Measurements from ENCODE around the gene RP2.
A peak's percentile ranks its signal among the peaks of the same experiment; 100 is the strongest.

RP2 gene

GRCh38 chrX:46849933-46850332 is 13.1 kb downstream of the RP2 start:
- DNase-seq, result no peak

DNA sequence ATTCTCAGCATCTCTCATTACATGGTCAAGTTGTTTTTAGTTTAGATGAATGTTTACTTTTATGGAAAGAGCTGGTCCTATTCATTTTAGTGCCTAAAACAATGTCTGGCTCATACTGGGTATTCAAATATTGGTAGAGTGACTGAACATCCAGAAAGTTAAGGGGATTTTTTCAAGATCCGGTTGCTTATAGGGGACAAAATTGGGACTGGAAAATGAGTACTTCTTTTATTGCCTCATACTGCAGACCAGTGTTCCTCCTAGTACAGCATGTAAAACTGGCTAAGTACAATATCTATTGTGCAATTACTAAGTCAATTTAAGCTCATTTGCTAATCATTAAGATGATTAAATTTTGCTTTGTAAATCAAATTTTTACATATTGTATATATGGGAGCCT is 13.9 kb downstream of the RP2 start:
- DNase-seq, result no peak

DNA sequence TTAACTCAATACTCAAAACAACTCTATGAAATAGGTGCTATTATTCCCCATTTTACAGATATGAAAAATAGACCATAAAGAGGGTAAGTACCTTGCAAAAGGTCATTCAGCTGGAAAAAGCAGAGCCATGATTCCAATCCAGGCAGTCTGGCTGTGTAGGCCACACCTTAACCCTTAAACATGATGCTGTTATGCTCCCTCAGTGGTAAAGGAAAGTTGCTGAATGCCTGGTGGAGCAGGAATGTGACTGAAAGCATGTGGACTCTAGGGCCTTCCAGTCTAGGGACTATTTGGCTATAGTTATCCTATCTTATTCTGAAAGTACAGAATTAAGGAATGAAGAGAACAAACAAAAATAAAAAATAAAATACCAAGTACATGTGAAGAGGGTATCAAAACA is 19.6 kb downstream of the RP2 start:
- DNase-seq, result no peak

DNA sequence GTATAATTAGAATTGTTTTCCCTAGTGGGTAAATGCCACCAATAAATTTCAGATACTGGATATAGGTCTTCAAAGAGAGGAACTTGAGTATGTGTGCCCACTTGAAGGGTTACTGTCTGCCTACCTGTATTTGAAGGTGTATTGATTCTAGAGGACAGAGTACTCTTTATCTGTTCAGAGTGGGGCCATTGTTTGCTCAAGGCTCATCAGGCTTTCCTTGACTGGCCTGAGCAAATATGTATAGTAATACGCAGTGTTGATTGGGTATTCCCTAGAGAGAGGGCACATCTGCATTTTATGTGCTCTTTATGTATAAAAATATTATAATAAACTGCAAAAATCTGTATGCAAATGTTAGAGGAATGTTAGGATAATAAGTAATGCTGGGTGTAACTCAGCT is 23.7 kb downstream of the RP2 start:
- no peak for DNase-seq

- DNase-seq, result no peak
Measured at GRCh38 chrX:46863072-46863471, 26.2 kb downstream of the RP2 start.

DNA sequence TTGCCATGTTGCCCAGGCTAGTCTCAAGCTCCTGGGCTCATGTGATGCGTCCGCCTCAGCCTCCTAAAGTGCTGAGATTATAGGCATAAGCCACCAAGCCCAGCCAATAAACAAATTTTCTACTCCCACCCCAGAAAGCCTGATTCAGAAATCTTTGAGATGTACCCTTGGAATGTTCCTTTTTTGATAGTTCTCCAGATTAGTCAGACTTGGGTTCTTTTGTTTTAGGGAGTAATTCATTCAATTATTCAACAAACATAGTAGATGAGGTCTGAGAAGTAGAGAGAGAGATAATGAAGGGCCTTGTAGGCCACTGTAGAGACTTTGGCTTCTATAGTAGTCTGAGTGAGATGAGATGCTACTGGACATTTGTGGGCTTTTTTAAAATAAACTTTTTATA is 27.8 kb downstream of the RP2 start:
- no peak for DNase-seq

GRCh38 chrX:46865281-46865680 is 28.4 kb downstream of the RP2 start:
- DNase-seq, result no peak

DNA sequence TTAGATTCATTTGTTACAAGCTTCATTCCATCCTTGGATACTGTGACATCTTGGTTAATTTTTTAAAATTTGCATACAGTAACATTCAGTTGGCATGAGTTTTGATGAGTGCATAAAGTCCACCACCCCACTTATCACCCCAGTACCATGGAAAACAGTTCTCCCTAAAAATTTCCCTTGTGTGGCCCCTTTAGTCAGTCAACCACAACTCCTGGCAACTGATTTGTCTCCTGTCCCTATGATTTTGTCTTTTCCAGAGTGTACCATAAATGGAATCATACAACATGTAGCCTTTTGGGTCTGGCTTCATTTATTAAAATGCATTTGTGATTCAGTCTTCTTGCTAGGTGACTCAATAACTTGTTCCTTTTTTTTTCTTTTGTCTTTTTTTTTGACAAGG is 29.9 kb downstream of the RP2 start:
- DNase-seq, result no peak

GRCh38 chrX:46873746-46874145 is 36.9 kb downstream of the RP2 start:
- no peak for DNase-seq

DNA sequence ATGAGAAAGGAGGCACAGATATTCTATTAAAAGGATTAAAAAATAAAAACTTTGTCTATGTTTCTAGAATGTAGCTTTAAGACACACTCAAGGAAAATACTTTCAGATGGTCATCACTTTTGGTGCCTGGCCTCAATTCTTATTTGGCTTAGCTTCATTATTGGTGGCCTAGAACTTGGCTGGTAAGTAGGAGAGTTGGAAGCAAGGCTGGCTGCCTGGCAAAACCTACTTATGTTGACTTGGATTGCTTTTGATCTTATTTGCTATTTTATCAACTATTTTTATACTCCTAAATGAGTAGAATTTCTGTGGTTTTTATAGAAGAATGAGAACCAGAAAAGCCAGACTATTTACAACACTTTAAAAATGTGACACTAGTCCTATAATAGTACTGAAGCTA is 40.1 kb downstream of the RP2 start:
- no peak for DNase-seq

DNA sequence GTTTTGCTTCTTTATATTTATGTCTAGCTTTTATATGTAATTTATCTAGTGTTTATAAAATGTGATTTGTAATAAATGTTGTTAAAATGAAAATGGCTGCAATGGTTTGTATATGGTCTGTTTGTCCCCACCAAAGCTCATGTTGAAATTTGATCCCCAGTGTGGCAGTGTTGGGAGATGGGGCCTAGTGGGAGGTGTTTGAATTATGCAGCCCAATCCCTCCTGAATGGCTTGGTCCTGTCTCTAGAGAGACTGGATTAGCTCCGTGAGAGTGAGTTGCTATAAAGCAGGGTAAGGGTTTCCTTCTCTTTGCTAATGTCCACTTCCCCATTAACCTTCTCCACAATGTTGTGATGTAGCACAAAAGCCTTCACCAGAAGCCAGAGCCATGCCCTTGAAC is 45.4 kb downstream of the RP2 start:
- DNase-seq, result no peak

DNA sequence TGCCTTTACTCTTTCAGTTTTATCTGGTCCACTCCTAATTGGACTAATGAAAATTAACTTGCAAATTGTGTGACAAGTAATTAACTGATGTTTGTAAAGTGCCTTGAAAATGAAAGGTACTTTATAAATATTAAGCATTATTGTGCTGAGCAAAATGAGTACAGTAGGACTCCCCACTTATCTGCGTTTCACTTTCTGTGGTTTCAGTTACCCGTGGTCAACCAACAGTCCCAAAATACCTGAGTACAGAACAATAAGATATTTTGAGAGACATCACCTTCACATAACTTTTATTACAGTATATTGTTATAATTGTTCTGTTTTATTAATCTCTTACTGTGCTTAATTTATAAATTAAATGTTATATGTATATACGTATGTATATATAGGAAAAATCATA is 48.0 kb downstream of the RP2 start:
- DNase-seq, result no peak

DNA sequence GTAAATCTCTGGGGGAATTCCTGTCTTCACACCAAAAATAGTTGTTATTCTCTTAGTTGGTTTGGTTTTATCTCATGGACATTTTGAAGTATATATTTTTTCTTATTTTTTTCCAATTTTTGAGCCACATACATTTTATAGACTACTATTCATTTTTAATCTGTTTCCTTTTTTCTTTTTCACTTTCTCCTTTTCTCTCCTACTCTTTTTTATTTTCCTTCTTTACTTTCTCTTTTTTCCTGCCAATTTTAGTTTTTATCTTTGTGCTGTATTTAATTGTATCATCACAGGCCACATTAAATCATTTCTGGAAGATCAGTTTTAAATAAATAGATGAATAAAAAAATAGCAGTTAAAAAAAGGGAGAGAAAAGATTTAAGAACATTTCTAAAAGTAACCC is 61.4 kb downstream of the RP2 start:
- no peak for DNase-seq

DNA sequence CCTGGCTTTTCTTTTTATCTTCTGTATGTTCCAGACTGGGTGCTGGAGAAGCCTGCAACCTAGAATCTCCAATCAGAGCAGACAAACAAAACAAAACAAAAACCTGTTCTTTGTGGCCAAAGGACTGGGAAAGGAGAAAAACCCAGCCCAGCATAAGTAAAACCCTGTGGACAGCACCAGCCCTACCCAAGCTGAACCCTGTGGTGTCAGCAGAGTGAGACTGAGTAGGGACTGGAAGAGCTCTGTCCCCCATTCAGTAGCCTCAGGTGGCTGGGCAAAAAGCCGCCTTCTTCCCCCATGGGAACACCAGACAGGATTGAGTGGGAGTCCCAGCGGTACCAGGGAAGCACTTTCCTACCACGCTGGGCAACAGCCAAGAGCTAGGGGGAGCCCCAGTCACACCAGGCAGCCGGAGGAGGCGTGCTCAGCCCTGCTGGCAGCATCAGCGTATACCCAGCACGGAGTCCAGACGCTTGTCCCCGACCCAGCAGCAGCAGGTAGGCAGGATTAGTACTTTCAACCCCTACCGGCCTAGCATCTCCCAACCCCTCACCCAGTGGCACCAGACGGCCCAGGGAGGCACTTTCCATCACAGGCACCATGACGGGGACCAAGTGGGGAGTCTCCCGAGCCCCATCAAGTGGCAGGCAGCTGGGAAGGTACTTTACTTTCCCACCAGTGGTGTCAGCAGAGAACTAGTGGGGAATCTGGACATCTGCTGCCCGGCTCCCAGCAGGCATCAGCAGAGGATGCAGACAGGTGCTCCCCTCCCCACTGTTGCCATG is 66.8 kb downstream of the RP2 start:
- peak; percentile 29 for DNase-seq

GRCh38 chrX:46904626-46905025 is 67.8 kb downstream of the RP2 start:
- DNase-seq, result no peak

- no peak for DNase-seq
Measured at GRCh38 chrX:46910415-46910814, 73.6 kb downstream of the RP2 start.

- DNase-seq, result no peak
Measured at GRCh38 chrX:46912098-46912602, 75.3 kb downstream of the RP2 start, which contains the start of gene JADE3. JADE3 (plus strand) TSS chrX:46912421; CDS start chrX:46984895, 72,474 bp downstream.

DNA sequence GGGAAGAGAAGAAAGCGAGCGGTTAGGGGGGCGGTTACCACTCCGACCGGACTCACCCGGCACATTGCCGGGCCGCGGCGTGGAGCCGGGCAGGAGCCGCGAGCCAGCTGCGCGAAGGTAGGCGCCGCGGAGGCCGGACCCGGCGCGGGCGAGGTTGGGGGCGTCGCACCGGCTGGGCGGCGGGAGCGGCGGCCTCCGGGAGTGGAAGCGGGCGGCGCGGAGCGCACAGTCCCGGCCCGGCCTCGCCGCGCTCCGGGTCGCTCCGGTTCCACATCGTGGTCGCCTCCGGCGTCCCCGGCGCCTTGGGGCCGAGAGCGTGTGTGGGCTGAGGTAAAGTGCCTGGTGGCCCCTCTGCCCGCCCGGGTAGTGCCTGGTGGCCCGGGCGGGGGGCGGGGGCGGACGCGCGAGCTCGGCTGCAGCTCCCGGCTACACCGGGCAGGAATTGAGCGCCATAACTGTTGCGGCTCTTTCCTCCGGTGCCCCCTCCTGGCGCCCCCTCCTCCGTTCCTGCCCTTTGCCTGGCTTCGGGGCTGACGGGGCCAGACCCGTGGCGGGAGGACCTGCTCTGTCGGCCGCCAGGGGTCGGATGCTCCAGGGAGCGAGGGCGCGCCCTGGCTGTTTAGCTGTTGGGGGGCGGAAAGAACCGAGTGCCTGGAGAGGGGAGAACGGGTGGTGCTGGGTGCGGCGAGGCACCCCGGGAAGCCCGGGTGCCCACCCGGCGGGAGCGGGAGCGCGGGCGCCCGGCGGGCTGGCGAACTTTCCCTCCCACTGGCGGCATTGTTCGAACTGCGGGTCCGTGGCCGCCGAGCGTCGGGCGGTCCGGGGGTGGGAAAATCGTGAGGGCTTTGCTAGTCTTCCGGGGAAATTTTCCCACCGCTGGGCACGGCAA is 76.0 kb downstream of the RP2 start:
- no peak for DNase-seq

GRCh38 chrX:46913667-46914066 is 76.8 kb downstream of the RP2 start:
- DNase-seq, result no peak

DNA sequence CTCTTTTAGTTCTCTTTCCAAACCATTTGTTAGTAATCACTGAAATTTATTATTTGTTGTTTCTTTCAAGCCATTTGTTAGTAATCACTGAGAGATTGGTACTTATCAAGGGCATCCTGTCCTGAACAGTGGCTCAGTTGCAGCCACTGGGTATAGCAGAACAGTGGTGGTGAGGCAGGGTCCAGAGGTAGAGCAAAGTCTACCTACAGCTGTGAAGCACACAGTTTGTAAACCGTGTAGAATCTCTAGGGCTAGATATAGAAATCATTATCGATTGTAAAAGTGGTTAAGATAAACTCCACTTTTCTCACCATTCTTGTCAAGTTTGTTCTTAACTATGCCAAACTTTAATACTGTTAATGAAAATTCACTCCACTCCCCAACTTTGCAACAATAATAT is 79.4 kb downstream of the RP2 start:
- no peak for DNase-seq

DNA sequence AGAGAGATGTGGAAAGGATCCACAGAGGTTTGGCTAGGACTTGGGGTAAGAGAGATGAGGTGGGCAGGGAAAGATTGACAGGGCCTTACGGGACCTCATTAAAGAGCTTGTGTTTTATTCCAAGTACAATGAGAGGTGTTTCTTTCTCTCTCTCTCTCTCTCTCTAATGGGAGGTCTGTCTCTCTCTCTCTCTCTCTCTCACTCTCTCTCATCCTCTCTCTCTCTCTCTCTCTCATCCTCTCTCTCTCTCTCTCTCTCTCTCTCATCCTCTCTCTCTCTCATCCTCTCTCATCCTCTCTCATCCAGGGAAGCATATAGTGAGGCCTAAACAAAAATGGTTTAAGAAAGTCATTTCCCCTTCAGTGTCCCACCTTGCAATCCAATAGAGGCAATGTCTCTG is 80.8 kb downstream of the RP2 start:
- no peak for DNase-seq

- no peak for DNase-seq
Measured at GRCh38 chrX:46918434-46918833, 81.6 kb downstream of the RP2 start.

DNA sequence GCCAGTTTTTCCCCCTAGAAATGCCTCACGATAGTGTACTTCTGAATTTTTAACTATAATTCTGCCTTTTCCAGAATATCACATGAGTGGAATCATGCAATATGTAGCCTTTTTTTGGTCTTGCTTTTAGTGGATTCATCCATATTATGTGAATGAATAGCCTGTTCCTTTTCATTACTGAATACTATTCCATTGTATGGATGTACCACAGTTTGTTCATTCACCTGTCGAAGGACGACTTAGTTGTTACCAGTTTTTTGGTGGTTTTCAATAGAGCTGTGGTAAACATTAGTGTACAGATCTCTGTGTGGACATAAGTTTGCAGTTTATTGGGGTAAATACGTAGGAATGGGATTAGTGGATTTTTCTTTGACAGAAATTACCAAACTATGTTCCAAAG is 83.4 kb downstream of the RP2 start:
- no peak for DNase-seq

- DNase-seq, result no peak
Measured at GRCh38 chrX:46922611-46923010, 85.8 kb downstream of the RP2 start.

Measured in activated effector memory CD4-positive, alpha-beta T cell treated with Interleukin-2 at 50 U/mL for 16 hours (primary cell).